ENCODE measurements around the gene TIAM2.
"Not testable (repeated sequence)": the region's sequence is repeated elsewhere in the genome, so short reads cannot be mapped to it uniquely, and the experiment has no call there.

Gene TIAM2

GRCh38 chr6:155112757-155113156 lies 117.6 kb downstream of the TIAM2 start:
- Histone ChIP-seq H3K36me3 (no peaks in the 10 kb centered on the region), H3K4me1 (ENCODE audit: control insufficient read depth in 1 of 2, insufficient read depth in 1 of 2, low read depth in 1 of 2, low read length in 1 of 2) (no peaks in the 10 kb centered on the region), H3K27me3 (peaks cover 23% of the 10 kb centered on the region), H3K9me3 (no peaks in the 10 kb centered on the region), H3K4me3 (ENCODE audit: low read depth in 1 of 2, low read length in 1 of 2) (no peak overlapping the region), H3K27ac (no peak overlapping the region)
- no peak for TF ChIP-seq CTCF (IDR thresholded peaks at IDR 0.05)

GRCh38 chr6:155115893-155116570 lies 120.9 kb downstream of the TIAM2 start:
- Histone ChIP-seq H3K27me3 (peaks cover 7% of the 10 kb centered on the region), H3K4me3 (ENCODE audit: low read depth in 1 of 2, low read length in 1 of 2) (no peak overlapping the region), H3K27ac (no peak overlapping the region), H3K4me1 (ENCODE audit: control insufficient read depth in 1 of 2, insufficient read depth in 1 of 2, low read depth in 1 of 2, low read length in 1 of 2) (no peaks in the 10 kb centered on the region), H3K36me3 (no peaks in the 10 kb centered on the region), H3K9me3 (no peaks in the 10 kb centered on the region)
- no peak for TF ChIP-seq CTCF (IDR thresholded peaks at IDR 0.05)

- Histone ChIP-seq H3K27ac (no peak overlapping the region), H3K36me3 (no peaks in the 10 kb centered on the region), H3K27me3 (peaks cover 12% of the 10 kb centered on the region), H3K4me1 (ENCODE audit: control insufficient read depth in 1 of 2, insufficient read depth in 1 of 2, low read depth in 1 of 2, low read length in 1 of 2) (no peaks in the 10 kb centered on the region), H3K4me3 (ENCODE audit: low read depth in 1 of 2, low read length in 1 of 2) (no peak overlapping the region), H3K9me3 (no peaks in the 10 kb centered on the region)
- TF ChIP-seq CTCF (IDR thresholded peaks at IDR 0.05), result no peak
These were observed 121.4 kb downstream of the TIAM2 start for GRCh38 chr6:155116571-155116910.

GRCh38 chr6:155117256-155117655 lies 122.1 kb downstream of the TIAM2 start:
- H3K4me1 ChIP-seq (ENCODE audit: control insufficient read depth in 1 of 2, insufficient read depth in 1 of 2, low read depth in 1 of 2, low read length in 1 of 2), result no peaks in the 10 kb centered on the region
- no peaks in the 10 kb centered on the region for H3K9me3 ChIP-seq
- peaks cover 19% of the 10 kb centered on the region for H3K27me3 ChIP-seq
- no peak for TF ChIP-seq CTCF (IDR thresholded peaks at IDR 0.05)
- no peaks in the 10 kb centered on the region for H3K36me3 ChIP-seq
- H3K27ac ChIP-seq, result no peak overlapping the region
- no peak overlapping the region for H3K4me3 ChIP-seq (ENCODE audit: low read depth in 1 of 2, low read length in 1 of 2)

- Histone ChIP-seq H3K27me3 (peaks cover 17% of the 10 kb centered on the region), H3K27ac (no peak overlapping the region), H3K4me1 (ENCODE audit: control insufficient read depth in 1 of 2, insufficient read depth in 1 of 2, low read depth in 1 of 2, low read length in 1 of 2) (no peaks in the 10 kb centered on the region), H3K36me3 (no peaks in the 10 kb centered on the region), H3K9me3 (no peaks in the 10 kb centered on the region), H3K4me3 (ENCODE audit: low read depth in 1 of 2, low read length in 1 of 2) (no peak overlapping the region)
- no peak for TF ChIP-seq CTCF (IDR thresholded peaks at IDR 0.05)
These were observed 122.7 kb downstream of the TIAM2 start for GRCh38 chr6:155117785-155118184.

- not testable (repeated sequence) for H3K4me1 ChIP-seq (ENCODE audit: control insufficient read depth in 1 of 2, insufficient read depth in 1 of 2, low read depth in 1 of 2, low read length in 1 of 2)
These were observed 124.1 kb downstream of the TIAM2 start for GRCh38 chr6:155119201-155119600.

More at GRCh38 chr6:155119201-155119600, 124.1 kb downstream of the TIAM2 start:
- peaks cover 13% of the 10 kb centered on the region for H3K27me3 ChIP-seq
- H3K4me3 ChIP-seq (ENCODE audit: low read depth in 1 of 2, low read length in 1 of 2); H3K36me3 ChIP-seq; H3K27ac ChIP-seq; H3K9me3 ChIP-seq: not testable (repeated sequence)

All from neutrophil (primary cell).